IPS DF 4.7 (cell line): Measurements from ENCODE around the gene GNLY.

Experiments used
- DNase-seq: peaks from one replicate; pipeline ENCODE4 v3.0.0-alpha.2; 2013; ENCODE audit warnings: low spot score; ENCODE audit errors: extremely low read depth

The GNLY gene

DNA sequence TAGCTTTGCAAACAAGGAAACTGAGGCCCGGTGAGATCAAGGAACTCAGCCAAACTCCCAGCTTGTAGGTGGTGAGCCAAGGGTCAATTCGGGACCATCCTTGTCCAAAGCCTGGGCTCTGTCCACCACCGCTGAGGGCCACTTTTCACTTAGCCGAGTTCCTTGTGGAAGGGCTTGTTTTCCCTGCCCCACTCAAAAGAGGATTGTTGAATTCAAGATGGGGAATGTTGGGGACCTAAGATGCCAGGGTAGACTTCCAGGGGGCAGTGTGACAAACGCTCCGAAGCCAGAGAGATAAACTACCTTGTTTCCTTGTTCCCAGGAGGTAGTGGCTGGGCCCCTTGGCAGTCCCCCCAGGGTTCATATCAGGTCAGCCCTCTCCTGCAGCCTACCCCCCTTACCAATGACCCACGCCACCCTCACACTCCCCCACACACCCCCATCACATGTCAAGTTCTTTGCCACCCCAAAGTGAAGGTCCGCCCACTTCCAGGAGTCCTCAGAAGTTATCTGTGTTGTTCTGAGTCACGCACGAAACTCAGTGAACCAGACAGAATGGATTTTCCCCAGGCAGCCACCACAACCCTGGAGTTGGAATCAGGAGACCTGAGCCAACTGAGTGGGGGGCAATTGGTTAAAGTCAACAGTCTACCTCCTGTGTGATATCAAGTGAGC, 49.3 kb downstream of the GNLY start:
- DNase-seq: no peak

DNA sequence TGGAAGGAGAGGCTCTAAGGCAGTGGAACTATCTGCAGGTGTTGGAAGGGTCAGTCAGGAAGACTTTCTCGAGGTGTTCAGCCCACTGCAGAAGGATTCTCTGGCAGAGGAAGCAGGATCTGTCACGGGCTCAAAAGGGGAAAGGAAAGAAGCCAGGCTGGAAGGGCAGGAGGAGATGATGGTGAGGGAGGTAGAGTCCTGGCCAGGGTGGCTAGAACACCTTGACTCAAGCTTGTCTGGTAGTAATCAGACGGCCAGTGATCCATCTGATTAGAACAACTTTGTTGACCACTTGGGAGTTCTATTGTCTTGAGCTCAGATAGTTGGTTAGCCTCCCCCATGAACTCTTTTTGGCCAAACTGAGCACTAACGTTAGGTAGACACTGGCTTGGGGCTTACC, 49.9 kb downstream of the GNLY start:
- DNase-seq: no peak

DNA sequence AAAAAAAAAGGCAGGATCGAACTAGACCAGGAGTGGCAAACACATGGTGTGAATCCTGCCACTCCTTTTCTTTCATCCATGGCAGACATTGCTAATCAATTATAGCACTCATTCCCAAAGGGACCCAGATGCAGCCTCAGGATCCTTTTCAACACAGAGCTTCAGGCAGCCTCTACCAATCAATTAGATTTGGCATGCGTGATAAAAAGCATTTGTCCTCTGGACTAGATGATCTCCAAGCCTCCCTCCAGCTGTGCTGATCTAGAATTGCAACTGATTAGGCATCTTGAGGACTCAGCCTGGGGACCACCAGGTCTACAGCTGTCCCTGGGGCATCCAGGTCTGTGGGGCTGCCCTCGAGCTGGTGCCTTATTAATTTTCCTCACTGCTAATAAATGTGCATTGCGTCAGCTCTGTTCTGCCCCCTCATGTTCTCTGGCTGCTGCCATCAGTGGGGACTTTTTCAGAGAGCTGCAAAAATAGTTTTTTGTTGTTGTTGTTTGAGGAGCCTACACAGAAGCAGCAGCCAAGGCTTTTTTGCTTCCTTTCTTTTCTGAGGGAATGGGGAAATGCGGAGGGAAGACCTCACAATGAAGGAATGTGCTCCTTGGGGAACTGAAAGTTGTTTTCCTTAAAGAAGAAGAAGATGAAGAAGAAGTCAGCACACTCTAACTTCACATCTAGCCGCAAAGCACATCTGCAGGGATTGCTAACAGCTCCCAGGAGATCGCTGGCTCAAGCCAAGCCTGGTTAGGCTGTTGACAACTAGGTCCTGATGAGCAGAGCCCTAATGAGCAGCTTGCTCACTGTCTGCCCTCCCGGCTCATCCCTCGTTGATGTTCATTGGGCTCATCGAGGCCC, 50.8 kb downstream of the GNLY start:
- DNase-seq: no peak

DNA sequence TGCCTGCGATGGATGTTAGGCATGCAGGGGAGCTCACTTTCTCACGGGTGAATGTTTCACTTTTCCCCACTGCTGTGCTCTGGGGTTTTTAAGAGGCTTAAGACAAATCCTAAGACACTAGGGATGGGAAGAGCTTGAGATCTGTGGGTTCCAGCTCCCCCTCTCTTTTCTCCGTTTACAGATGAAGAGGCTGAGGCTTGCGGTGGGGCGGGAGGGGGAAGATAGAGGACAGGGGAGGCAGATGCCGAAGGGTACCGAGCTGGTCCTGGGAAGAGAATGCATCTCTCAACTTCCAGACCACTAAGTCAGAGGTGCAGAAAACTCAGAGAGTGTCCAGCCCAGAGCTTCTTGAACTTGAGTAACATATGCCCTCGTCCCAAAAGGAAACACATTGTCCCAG, 51.5 kb downstream of the GNLY start:
- no peak for DNase-seq

DNA sequence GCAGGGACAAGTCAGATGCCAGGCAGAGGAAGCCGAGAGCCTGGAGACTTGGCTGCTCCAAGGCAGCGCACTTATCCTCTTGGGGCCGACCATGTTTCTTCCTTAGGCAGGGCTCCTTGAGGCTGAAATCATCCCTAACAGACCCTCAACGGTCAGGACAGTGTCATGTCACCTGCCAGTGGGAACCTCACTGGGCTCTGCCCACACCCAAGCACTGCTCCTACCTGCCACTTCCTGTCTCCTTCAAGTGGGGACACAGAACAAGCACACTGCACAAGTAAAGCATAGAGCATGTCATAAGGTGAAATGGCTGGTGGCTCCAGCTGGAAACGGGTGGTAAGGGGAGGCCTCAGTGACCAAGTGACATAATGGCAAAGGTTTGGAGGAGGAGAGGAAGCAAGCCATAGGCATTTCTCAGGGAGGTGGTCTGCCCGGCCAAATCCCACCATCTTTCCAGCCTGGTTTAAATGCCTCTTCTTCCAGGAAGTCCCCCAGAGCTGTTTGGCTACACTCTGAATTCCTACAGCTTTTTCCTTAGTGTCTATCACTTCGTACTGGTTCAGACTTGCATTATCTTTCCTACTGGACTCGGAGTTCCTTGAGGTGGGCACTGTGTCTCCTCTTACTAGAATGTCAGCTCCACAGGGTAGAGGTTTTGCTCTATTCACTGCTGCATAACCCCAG, 52.3 kb downstream of the GNLY start:
- DNase-seq: no peak

DNA sequence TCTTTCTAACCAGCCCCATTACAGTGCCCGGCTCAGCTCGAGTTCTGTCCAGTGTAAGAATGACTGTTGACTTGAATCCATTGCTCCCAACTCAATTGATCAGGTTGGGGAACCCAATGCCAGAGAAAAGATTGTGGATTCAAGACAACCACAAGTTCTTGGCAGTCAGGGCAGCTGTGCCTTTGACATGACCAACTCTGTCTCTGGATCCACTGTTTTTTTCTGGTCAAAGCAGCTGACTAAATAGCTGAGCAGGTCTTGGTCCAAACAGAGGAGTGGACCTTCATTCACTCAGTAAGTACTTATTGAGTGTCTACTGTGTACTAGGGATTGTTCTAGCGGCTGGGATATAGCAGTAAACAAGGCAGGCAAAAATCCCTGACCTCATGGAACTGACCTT, 53.3 kb downstream of the GNLY start:
- DNase-seq: no peak

DNA sequence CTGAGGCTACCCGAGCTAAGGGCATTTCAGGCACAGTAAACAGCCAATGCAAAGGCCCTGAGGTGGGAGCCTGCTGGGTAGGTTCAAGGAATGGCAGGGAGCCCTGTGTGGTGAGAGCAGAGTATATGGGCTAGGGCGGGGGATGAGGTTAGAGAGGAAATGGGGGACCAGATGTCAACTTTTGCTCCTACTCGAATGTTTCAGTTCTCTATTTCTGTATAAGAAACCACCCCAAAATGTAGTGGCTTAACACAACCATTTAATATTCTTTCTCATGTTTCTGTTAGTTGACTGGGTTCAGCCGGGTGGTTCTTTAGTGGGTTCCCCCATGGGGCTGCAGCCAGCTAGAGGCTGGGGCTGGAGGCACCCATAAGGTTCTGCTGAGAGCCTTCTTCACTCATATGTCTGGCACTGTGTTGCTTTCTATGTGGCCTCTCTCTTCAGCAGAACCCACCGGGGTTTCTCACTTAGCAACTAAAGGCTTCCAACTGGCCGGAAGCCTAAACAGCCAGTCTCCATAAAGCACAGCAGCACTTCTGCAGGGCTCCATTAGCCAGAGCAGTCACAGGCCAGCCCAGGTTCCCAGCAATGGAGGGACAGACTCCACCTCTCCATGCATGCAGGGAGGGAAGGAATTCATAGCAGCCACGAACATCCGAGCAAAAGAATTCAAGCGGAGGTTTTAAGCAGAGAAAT, 54.0 kb downstream of the GNLY start:
- DNase-seq: no peak
